Small intestine (tissue), 7 donors: ENCODE data around the gene FUT3. TPM values are rescaled to one million over a fixed set of nuclear protein-coding genes. Genes with fewer than 3 reads are reported as not detected.
"Not testable (repeated sequence)": the region's sequence is repeated elsewhere in the genome, so short reads cannot be mapped to it uniquely, and the experiment has no call there.

ENCODE experiments used
- DNase-seq, 2 donors: peaks; one replicate each; pipeline versions ENCODE4 v3.0.0 to v3.0.0-alpha.2; 2013
- FAIRE-seq: peaks from 2 replicates; lab custom pipeline; 2012; peaks lifted over from hg19 to GRCh38; lab: Jason Lieb, UNC
- H3K27ac ChIP-seq, 3 donors: one replicate each; pipeline ENCODE4 v1.5.1; 2013; ENCODE audit warnings: low read length in 2 of 3, mild to moderate bottlenecking in 2 of 3, control low read depth in 1 of 3, inconsistent platforms in 1 of 3, low read depth in 1 of 3, moderate library complexity in 1 of 3
- H3K27me3 ChIP-seq, 3 donors: one replicate each; pipeline ENCODE4 v1.6.1; 2013; ENCODE audit warnings: low read length in 3 of 3, inconsistent platforms in 1 of 3; ENCODE audit not compliant: control insufficient read depth in 3 of 3, insufficient read depth in 3 of 3
- H3K36me3 ChIP-seq, 3 donors: one replicate each; pipeline ENCODE4 v1.6.1; 2013; ENCODE audit warnings: low read length in 3 of 3, inconsistent platforms in 1 of 3, low read depth in 1 of 3, mild to moderate bottlenecking in 1 of 3, moderate library complexity in 1 of 3; ENCODE audit not compliant: control insufficient read depth in 3 of 3, insufficient read depth in 2 of 3
- H3K4me1 ChIP-seq, 3 donors: one replicate each; pipeline ENCODE4 v1.6.1; 2013; ENCODE audit warnings: low read length in 2 of 3, inconsistent platforms in 1 of 3, low read depth in 1 of 3, mild to moderate bottlenecking in 1 of 3, moderate library complexity in 1 of 3; ENCODE audit not compliant: control insufficient read depth in 3 of 3, insufficient read depth in 2 of 3
- H3K4me3 ChIP-seq, 3 donors: one replicate each; pipeline ENCODE4 v1.5.1; 2013; ENCODE audit warnings: low read length in 3 of 3, control low read depth in 1 of 3, inconsistent platforms in 1 of 3, low read depth in 1 of 3, mild to moderate bottlenecking in 1 of 3, moderate library complexity in 1 of 3
- H3K9me3 ChIP-seq, 2 donors: one replicate each; pipeline ENCODE4 v1.6.1; 2013; ENCODE audit warnings: low read depth in 1 of 2, low read length in 1 of 2; ENCODE audit not compliant: control insufficient read depth in 2 of 2, insufficient read depth in 1 of 2
- WGBS, 3 donors: extraction: QIAGEN DNeasy Blood & Tissue Kit; methylation state at CpG; one replicate each; pipeline ENCODE4 v1.1.7; 2013; 5-methylcytosine and 5-hydroxymethylcytosine counted together
- polyA plus RNA-seq, 4 donors: library from polyadenylated mRNA; stranded (reverse) in 3 of 4; unstranded in 1 of 4; fragments of 200-250 nt in 3 of 4; fragments of 120-200 nt in 1 of 4; gene quantifications; one replicate each; pipeline versions ENCODE4 v1.2.1 to v1.2.3, GENCODE V29; 2013
- donor health status: healthy with polysubstance abuse.
- donor health status: control.
- donor health status: control.
- donor health status: Bipolar disorder and iron deficiency.
- donor health status: healthy.

The FUT3 gene
- polyA plus RNA-seq, 4 donors = 0.72 to 114 (median 48.6) TPM

GRCh38 chr19:5889288-5889971 lies 38.2 kb upstream of the FUT3 start:
- Histone ChIP-seq H3K9me3 (no peaks in the 10 kb centered on the region), H3K4me3 (no peak overlapping the region), H3K27ac (peak overlapping the region in 1 of 3 donors; percentile 11), H3K36me3 (peaks cover 0 to 7% (median 0%) of the 10 kb centered on the region in 3 donors), H3K4me1 (peaks cover 0 to 10% (median 0%) of the 10 kb centered on the region in 3 donors), H3K27me3 (peaks cover 0 to 28% (median 0%) of the 10 kb centered on the region in 3 donors)
- DNase-seq = no peak
- no peak for FAIRE-seq
- 54 to 61% (median 54%) methylated on average over 17 of the region's 17 CpGs for WGBS, 3 donors

DNA sequence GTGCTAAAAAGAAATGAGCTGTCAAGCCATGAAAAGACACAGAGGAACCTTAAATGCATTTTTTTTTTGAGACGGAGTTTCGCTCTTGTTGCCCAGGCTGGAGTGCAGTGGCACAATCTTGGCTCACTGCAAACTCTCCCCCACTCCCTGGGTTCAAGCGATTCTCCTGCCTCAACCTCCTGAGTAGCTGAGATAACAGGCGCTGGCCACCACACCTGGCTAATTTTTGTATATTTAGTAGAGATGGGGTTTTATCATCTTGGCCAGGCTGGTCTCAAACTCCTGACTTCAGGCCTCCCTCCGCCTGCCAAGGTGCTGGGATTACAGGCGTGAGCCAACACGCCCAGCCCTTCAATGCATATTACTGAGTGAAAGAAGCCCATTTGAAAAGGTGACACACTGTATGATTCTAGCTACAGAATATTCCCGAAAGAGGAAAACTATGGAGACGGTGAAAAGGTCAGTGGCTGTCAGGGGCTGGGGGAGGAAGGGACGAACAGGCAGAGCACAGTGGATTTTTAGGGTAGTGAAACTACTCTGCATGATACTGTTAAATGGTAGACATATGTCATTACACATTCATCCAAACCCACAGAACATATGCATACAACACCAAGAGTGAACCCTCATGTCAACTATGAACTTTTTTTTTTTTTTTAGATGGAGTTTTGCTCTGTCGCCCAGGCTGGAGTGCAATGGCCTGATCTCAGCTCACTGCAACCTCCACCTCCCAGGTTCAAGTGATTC lies 33.0 kb upstream of the FUT3 start:
- DNase-seq, H3K27ac ChIP-seq, H3K9me3 ChIP-seq, H3K4me3 ChIP-seq, H3K36me3 ChIP-seq, H3K27me3 ChIP-seq, FAIRE-seq: not testable (repeated sequence)
- 70 to 81% (median 76%) methylated on average over 11 of the region's 11 CpGs for WGBS, 3 donors
- H3K4me1 ChIP-seq = peaks cover 0 to 14% (median 0%) of the 10 kb centered on the region in 3 donors

DNA sequence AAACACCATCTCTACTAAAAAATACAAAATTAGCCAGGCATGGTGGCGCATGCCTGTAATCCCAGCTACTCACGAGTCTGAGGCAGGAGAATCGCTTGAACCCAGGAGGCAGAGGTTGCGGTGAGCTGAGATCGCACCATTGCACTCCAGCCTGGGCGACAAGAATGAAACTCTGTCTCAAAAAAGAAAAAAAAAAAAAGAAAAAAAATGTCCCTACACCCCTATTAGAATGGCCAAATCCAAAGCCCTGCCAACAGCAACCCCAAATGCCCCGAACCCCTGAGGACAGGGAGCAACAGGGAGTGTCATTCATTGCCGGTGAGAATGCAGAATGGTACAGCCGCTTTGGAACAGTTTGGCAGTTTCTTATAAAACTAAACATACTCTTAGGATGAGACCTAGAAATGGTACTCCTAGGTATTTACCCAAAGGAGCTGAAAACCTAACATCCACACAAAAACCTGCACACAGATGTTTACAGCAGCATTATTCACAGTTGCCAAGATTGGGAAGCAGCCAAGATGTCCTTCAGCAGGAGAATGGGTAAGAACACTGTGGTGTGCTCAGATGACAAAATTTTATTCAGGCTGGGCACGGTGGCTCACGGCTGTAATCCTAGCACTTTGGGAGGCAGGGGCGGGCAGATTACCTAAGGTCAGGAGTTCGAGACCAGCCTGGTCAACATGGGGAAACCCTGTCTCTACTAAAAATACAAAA lies 32.1 kb upstream of the FUT3 start:
- H3K36me3 ChIP-seq, H3K9me3 ChIP-seq, H3K27me3 ChIP-seq, H3K4me3 ChIP-seq, FAIRE-seq, H3K27ac ChIP-seq, DNase-seq: not testable (repeated sequence)
- 64 to 77% (median 69%) methylated on average over 13 of the region's 13 CpGs for WGBS, 3 donors
- H3K4me1 ChIP-seq = peaks cover 0 to 14% (median 0%) of the 10 kb centered on the region in 3 donors

DNA sequence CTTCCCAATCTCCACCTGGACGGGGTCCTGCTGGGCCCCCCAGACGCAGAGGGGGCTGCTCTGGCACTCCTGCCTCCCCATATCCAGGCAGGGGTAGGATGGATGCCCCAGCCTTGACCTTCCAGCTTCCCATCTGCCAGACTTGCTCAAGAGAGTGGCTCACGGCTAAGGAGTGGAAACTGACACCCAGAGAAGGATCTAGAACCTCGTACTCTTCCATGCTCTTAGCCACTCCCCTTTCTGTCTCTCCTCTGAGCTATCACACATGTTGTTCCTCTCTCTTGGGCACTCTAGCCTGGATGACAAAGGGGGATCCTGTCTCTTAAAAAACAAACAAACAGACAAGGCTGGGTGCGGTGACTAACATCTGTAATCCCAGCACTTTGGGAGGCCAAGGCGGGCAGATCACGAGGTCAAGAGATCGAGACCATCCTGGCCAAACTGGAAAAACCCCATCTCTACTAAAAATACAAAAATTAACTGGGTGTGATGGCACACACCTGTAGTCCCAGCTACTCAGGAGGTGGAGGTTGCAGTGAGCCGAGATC lies 31.2 kb upstream of the FUT3 start:
- H3K9me3 ChIP-seq = no peaks in the 10 kb centered on the region
- H3K27ac ChIP-seq = no peak overlapping the region
- FAIRE-seq = no peak
- WGBS, 3 donors = 49 to 56% (median 55%) methylated on average over 9 of the region's 9 CpGs
- peaks cover 2 to 8% (median 5%) of the 10 kb centered on the region in 3 donors for H3K27me3 ChIP-seq
- no peak for DNase-seq
- H3K36me3 ChIP-seq = no peaks in the 10 kb centered on the region
- H3K4me1 ChIP-seq = peaks cover 0 to 14% (median 0%) of the 10 kb centered on the region in 3 donors
- no peak overlapping the region for H3K4me3 ChIP-seq

- WGBS, 3 donors = 34 to 57% (median 42%) methylated on average over 19 of the region's 19 CpGs
- DNase-seq (no peak), FAIRE-seq (no peak)
- Histone ChIP-seq H3K27ac (no peak overlapping the region), H3K4me3 (no peak overlapping the region), H3K36me3 (no peaks in the 10 kb centered on the region), H3K9me3 (no peaks in the 10 kb centered on the region), H3K4me1 (peaks cover 0 to 14% (median 0%) of the 10 kb centered on the region in 3 donors), H3K27me3 (peaks cover 2 to 8% (median 5%) of the 10 kb centered on the region in 3 donors)
Observed at GRCh38 chr19:5881543-5882299, 30.5 kb upstream of the FUT3 start.

- peak in 1 of 2 donors; percentile 54 for DNase-seq
- peaks cover 0 to 20% (median 0%) of the 10 kb centered on the region in 3 donors for H3K4me1 ChIP-seq
- no peaks in the 10 kb centered on the region for H3K36me3 ChIP-seq
- WGBS, 3 donors = 16 to 19% (median 17%) methylated on average over 15 of the region's 15 CpGs
- no peak overlapping the region for H3K4me3 ChIP-seq
- H3K27me3 ChIP-seq = peaks cover 2 to 8% (median 5%) of the 10 kb centered on the region in 3 donors
- no peak for FAIRE-seq
- no peaks in the 10 kb centered on the region for H3K9me3 ChIP-seq
- H3K27ac ChIP-seq = peak overlapping the region in 1 of 3 donors; percentile 0
Observed at GRCh38 chr19:5880604-5881078, 29.4 kb upstream of the FUT3 start.

DNA sequence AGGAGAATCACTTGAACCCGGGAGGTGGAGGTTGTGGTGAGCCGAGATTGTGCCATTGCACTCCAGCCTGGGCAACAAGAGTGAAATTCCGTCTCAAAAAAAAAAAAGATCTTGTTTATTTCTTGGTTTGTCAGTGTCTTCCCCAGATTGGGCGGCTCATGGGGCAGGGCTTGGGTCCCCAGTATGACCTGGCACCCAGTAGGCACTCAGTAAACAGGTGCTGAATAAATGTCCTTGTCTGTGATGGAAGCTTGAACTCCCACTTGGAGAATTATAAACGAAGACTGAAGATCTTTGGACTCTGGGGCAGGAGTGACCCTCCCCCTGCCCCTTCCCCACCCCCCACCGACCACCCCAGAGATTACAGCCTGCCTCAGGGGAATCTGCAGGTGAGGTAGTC lies 28.9 kb upstream of the FUT3 start:
- FAIRE-seq (no peak), DNase-seq (no peak)
- H3K4me3 ChIP-seq = no peak overlapping the region
- no peaks in the 10 kb centered on the region for H3K9me3 ChIP-seq
- WGBS, 3 donors = 19 to 31% (median 28%) methylated on average over 4 to 6 of the region's 6 CpGs
- peaks cover 2 to 8% (median 5%) of the 10 kb centered on the region in 3 donors for H3K27me3 ChIP-seq
- H3K27ac ChIP-seq = no peak overlapping the region
- H3K4me1 ChIP-seq = peaks cover 0 to 23% (median 0%) of the 10 kb centered on the region in 3 donors
- no peaks in the 10 kb centered on the region for H3K36me3 ChIP-seq
